NB4 (cell line): ENCODE results near the gene CASTOR2.
"Not testable (repeated sequence)": the region's sequence is repeated elsewhere in the genome, so short reads cannot be mapped to it uniquely, and the experiment has no call there.

Experiments
- DNase-seq: peaks from one replicate; pipeline ENCODE4 v3.0.0; 2010; ENCODE audit warnings: low read depth
- H3K4me3 ChIP-seq: one replicate; pipeline ENCODE4 v1.5.1; 2011; ENCODE audit warnings: mild to moderate bottlenecking, low read depth, low read length, moderate library complexity
- MYC ChIP-seq: IDR thresholded peaks from 2 replicates; pipeline ENCODE4 v1.6.1; 2011; ENCODE audit warnings: low read depth, low read length
- POLR2A ChIP-seq: IDR thresholded peaks from 2 replicates; pipeline ENCODE4 v1.6.1; 2011; ENCODE audit warnings: mild to moderate bottlenecking; ENCODE audit not compliant: insufficient read length; ENCODE audit errors: extremely low read depth
- TF ChIP-seq, protein P1 (sequence below): IDR thresholded peaks from one replicate; pipeline ENCODE4 v1.5.1; 2012; ENCODE audit warnings: low read depth, low read length
- TF ChIP-seq, protein P2 (sequence below): IDR thresholded peaks from 2 replicates; pipeline ENCODE4 v1.6.1; 2011; ENCODE audit warnings: low read depth, low read length

Gene CASTOR2

DNA sequence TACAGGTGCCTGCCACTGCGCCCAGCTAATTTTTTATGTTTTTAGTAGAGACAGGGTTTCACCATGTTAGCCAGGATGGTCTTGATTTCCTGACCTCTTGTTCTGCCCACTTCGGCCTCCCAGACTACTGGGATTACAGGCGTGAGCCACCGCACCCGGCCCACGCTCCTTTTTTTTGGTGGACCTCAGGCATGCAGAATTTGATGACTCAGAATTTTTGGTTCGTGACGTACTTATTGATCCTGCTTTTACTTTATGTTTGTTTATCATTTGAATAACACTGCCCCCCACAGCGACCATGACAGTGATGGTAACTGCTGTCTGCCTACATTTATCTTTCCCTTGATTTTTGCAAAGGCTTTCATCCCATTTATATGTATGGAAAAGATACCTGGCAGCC is 23.9 kb downstream of the CASTOR2 start:
- DNase-seq, H3K4me3 ChIP-seq: not testable (repeated sequence)

DNA sequence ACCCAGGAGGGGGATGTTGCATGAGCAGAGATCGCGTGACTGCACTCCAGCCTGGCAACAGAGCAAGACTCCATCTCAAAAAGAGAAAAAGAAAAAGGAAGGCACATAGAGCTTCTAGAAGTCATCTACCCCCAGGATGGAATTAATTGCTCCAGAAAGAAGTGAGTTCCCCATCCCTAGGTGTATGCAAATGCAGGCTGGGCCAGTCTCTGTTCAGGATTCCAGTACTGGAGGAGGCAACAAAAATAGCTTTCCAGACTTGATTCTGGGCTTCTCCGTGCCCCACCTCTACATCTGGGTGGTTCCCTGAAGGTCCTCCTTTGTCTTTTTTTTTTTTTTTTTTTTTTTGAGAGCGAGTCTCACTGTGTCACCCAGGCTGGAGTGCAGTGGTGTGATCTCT is 28.6 kb downstream of the CASTOR2 start:
- H3K4me3 ChIP-seq = no peak overlapping the region
- TF ChIP-seq, protein P1, sequence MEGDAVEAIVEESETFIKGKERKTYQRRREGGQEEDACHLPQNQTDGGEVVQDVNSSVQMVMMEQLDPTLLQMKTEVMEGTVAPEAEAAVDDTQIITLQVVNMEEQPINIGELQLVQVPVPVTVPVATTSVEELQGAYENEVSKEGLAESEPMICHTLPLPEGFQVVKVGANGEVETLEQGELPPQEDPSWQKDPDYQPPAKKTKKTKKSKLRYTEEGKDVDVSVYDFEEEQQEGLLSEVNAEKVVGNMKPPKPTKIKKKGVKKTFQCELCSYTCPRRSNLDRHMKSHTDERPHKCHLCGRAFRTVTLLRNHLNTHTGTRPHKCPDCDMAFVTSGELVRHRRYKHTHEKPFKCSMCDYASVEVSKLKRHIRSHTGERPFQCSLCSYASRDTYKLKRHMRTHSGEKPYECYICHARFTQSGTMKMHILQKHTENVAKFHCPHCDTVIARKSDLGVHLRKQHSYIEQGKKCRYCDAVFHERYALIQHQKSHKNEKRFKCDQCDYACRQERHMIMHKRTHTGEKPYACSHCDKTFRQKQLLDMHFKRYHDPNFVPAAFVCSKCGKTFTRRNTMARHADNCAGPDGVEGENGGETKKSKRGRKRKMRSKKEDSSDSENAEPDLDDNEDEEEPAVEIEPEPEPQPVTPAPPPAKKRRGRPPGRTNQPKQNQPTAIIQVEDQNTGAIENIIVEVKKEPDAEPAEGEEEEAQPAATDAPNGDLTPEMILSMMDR = no peak
- no peak for TF ChIP-seq MYC
- TF ChIP-seq, protein P2, sequence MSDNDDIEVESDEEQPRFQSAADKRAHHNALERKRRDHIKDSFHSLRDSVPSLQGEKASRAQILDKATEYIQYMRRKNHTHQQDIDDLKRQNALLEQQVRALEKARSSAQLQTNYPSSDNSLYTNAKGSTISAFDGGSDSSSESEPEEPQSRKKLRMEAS = no peak
- TF ChIP-seq POLR2A = no peak
- DNase-seq = no peak

DNA sequence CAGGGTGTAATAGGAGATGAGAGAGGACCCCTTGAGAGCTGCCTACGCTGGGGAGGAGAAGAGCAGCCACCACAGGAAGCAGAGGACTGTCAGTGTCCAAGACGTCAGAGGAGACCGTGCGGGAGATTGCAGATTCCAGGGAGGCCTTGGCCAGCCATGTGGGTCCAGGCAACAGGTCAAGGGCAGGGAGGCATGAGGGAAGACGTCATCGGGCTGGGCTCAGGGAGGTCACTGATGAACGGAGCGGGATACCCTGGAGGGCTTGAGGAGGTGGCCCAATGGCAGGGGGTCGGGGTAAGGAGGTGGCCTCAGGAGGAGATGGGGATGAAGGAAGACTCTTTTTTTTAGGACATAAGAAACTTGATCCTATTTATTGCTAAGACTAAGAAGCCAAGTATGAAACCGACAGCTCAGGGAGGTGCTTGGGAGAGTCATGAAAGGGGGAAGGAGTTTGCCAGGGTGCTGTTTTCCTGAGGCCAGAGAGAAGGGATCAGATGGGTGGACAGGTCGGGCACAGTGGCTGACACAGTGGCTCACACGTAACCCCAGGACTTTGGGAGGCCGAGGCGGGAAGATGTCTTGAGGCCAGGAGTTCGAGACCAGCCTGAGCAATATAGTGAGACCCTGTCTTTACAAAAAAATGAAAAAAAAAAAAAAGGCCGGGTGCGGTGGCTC is 30.5 kb downstream of the CASTOR2 start:
- not testable (repeated sequence) for DNase-seq, H3K4me3 ChIP-seq

DNA sequence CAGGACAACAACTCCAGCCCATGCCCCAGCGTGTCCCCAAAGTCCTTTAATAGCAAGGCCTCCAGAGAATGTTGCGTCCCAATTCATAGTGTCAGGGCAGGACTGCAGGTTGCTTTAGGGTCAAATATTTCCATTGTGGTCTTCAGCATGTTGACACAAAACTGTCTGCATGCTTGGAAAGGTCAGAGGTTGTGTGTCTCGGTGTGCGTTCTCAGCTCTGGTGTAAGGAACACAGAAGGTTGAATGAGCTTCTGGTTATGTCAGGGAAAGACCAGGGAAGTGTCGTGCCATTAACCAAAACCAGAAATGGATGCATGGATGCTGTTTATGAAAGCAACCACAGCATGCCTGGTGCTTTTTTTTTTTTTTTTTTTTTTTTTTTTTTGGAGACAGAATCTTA is 31.9 kb downstream of the CASTOR2 start:
- not testable (repeated sequence) for DNase-seq, H3K4me3 ChIP-seq

DNA sequence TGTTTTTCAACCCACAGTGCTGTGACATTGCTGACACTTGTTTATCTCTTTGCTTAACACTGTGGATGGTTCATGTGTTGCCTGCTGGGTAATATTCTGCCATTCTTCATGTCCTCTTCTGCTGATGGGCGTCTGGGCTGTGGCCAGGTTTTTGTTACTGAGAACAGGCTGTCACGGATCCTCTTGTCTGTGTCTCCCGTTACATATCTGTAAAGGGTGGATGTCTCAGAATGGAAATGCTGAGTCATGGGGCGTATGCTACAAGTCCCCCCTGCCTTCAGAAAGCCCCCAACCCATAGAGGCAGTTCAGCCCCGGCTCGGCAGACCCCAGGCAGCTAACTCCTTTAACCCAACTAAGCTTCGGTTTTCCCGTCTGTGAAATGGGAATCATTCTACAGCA is 33.3 kb downstream of the CASTOR2 start:
- not testable (repeated sequence) for H3K4me3 ChIP-seq, DNase-seq

DNA sequence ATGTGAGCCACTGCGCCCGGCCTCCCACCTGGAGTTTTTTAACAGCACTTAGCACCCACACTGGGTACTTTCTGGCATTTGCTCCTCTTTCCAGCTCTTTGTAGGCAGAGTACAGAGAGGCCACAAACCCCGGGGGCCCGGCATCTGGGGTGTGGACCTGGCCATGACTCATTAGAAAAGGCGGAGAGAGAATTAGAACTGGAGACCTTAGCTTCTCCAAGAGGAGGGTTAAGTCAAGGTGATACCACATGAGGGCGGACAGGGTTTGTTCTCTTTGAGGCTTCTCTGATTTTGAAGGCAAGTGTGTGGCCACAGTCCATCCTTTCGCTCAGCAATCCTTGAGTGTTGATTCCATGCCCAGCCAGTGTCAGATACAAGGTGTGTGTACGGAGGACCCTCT is 36.9 kb downstream of the CASTOR2 start:
- H3K4me3 ChIP-seq, DNase-seq: not testable (repeated sequence)

DNA sequence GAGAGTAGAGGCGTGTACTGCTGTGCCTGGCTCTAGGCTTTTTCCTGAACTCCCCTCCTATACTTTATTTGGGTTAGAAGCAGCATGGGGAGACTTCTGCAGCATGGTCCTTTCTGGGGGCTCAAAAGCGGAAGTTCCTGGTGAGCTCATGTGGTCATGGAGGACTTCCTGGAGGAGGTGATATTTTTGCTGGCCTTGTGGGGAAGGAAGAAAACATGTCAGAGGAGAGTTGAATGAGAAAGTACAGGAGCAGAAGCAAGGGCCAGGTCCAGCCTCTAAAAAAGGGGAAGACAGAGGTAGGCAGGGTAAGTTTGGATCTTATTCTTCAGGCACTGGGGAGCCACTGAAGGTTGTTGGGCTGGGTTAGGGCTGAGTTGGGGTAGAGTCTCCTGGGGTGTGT is 45.5 kb downstream of the CASTOR2 start:
- peak; percentile 55 for DNase-seq
- TF ChIP-seq, protein P2 = no peak
- TF ChIP-seq, protein P1 = no peak
- TF ChIP-seq MYC = no peak
- TF ChIP-seq POLR2A = no peak
- no peak overlapping the region for H3K4me3 ChIP-seq

DNA sequence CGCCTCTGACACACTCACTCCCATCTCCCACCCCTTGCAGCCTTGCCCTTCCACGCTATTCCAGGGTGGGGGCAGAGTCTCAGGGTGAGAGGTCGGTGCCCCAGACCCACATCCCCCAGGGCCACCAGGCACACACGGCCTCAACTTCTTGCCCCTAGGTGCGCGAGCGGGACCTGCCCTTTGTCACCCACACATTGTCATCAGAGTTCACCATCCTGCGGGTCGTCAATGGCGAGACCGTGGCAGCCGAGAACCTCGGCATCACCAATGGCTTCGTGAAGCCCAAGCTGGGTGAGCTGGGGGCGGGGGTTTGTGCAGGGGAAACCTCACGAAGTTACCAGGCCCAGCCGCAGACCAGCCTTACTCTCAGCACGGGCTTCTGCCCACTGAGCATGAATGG is 53.3 kb downstream of the CASTOR2 start:
- no peak for DNase-seq
- TF ChIP-seq, protein P1 = no peak
- no peak overlapping the region for H3K4me3 ChIP-seq

DNA sequence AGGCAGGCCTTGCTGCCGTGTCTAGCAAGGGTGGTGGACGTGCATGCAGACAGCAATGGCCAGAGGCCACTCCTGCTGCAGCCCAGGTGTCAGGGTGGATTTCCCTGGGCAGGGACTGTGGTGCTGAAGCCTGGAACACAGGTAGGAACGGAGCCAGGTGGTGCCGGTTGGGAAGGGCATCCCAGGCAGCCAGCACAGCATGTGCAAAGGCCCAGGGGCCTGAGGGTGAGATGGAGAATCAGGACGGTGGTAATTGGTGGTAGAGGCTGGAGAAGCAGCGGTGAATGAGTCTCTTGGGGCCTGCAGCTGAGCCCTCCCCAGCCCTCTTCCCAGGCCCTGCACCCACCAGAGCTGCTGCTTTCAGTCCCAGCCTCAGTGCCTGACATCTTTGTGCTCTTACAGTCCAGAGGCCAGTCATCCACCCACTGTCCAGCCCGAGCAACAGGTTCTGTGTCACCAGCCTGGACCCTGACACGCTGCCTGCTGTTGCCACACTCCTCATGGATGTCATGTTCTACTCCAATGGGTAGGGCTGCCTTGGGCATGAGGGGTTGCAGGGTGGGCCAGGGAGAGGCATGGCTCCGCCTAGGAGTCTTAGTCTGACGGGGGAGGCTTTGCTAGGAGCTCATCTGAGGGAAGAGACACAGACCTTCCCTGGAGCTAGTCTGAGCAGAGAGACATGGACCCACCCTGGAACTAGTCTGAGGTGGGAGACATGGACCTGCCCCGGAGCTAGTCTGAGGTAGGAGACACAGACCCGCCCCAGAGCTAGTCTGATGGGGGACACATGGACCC is 54.3 kb downstream of the CASTOR2 start:
- no peak overlapping the region for H3K4me3 ChIP-seq
- DNase-seq = no peak
- TF ChIP-seq, protein P2 = no peak
- TF ChIP-seq, protein P1 = no peak
- TF ChIP-seq MYC = no peak
- TF ChIP-seq POLR2A = no peak
